A549 treated with AZD2906 at 1 μM for 4 hours (cell line): ENCODE measurements around the gene BEND2. TPM values are rescaled to one million over a fixed set of nuclear protein-coding genes. Genes with fewer than 3 reads are reported as not detected.

Source experiments
- total RNA-seq: library from RNA; stranded (reverse); fragments of 200-300 nt; extraction: Qiagen RNA extraction; gene quantifications from 5 replicates; pipeline ENCODE4 v1.2.3, GENCODE V29; 2022

Gene BEND2
- total RNA-seq = not detected in 5 replicates

DNA sequence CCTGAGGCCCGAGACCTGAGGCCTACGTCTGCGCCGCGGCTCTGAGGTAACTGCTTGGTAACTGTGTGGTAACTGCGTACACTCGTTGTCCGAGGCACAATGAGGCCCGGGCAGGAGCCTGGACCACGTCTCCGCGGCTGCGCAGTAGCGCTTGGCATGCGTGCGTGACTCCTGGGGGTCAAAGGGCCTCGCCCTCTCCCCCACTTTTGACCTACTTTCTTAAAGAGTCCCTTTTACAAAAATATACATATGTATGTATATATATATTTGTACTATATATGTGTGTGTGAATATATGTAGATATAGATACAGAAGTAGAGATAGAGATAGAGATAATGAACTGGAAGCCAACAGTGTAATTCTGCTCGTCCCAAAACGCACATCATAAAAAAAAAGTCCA lies at the start of gene BEND2:
TSS of gene BEND2 (minus strand) at position 101 of the 400 bp plus-strand sequence. CDS start 136 bp downstream, outside the sequence.

Other genes with a start within 250 kb of the BEND2 start
- gene SCML2, start 133.8 kb upstream of the BEND2 start, total RNA-seq = 6.7 to 9.8 TPM (median 8.0 TPM) in 5 replicates
- gene CDKL5, start 204.7 kb upstream of the BEND2 start, total RNA-seq = 4.8 to 6.7 TPM (median 6.3 TPM) in 5 replicates